HG03469 (cell line): ENCODE results near the gene MDH1B.
A peak's percentile ranks its signal among the peaks of the same experiment; 100 is the strongest.
"Not testable (repeated sequence)": the region's sequence is repeated elsewhere in the genome, so short reads cannot be mapped to it uniquely, and the experiment has no call there.

Experiments used
- ATAC-seq: cut with Tn5 transposase; IDR thresholded peaks from one replicate; pipeline ENCODE4 v1.9.1; 2021; ENCODE audit warnings: mild to moderate bottlenecking, moderate library complexity, moderate number of reproducible peaks; ENCODE audit not compliant: unreplicated experiment

MDH1B gene

DNA sequence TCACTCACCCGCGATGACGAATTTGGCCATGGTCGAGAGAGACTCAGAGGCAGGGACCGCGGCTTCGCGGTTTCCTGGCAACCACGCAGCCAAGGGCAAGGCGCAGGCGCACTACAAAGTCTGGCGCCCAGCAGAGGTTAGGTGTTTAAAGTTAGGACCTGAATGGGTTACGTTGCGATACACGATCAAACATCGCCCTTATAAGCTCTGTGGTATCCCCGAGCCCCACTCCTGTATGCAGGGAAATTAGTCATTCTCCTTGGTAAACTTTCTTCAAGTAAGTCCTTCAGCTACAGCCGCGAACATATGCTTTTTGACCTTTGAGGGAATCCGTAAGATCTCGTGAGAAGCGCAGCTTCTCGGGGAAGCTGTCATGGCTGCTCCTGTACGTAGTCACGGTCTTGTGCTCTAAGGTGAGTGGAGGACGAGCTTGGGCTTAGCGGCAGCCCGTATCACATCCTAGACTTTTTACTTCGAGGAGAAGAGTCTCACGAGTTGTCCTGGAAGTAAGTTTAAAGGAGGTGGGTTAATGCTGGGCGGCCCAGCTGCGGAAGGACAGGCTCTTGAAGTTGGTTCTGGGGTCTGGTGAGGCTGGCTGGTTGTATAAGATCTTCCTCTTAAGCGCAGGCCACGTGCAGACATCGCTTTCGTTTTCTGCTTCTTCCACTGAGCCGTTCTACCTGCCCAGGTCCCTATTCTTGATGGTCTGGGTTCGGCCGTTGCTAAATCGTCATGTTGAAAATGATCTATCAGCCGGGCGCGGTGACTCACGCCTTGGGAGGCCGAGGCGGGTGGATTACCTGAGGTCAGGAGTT, at the start of gene MDH1B, which contains the start of gene FASTKD2:
Gene MDH1B (minus strand): TSS at position 87 of the 815 bp plus-strand sequence. CDS start 57 bp downstream, at position 30.
Gene FASTKD2 (plus strand): TSS at position 365 of the 815 bp plus-strand sequence. CDS start 1,088 bp downstream, outside the sequence.
- peak; percentile 87 for ATAC-seq

DNA sequence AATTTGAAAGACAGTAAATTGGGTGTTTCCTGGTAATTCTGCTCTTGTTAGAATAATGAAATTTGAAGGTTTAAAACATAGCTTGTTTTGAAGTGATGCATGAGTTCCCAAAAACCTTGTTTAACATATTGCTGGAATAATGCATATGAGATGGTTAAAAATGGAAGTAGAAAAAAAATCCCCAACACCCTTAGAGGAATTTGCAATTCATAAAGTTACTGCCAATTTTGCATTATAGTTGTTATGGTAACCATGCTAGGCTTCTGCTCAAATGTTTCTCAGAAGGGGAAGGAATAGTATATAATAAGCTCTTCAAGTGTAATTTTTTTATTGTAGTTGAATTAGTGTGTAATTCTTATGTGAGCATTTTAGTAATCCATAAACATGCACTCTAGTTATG, 49.4 kb upstream of the MDH1B start:
- no peak for ATAC-seq

DNA sequence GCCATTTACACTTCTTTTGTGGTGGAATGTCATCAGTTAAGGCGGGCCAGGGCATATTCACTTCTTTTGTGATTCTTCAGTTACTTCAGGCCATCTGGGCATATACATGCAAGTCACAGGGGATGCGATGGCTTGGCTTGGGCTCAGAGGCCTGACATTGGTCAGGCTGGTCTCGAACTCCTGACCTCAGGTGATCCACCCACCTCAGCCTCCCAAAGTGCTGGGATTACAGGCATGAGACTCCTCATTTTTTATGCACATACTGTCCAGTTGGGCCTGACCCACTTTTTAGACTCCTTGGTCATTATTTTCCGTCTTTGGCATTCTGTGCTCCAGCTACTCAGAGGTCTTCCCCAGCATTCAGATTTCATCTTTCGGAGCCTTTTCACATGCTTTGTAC, 47.3 kb upstream of the MDH1B start:
- ATAC-seq, result not testable (repeated sequence)

DNA sequence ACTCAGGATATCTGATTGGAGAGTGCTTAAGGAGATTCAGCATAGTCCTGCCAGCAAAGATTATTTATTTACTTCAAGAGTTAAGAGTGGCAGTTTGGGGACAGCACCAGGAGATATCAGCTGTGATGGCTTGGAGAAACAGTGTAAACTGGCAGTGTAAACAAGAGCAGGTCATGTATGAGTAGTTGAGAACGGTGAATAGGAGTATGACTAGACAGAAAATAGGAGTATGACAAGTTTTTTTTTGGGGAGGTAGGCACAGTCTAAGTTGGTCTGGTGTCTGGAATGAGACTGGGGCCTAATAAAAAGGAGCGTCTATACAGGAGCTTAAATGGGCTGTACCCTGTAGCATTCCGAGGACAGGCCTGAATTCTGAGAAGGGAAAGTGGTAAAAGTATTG, 42.5 kb upstream of the MDH1B start:
- not testable (repeated sequence) for ATAC-seq

DNA sequence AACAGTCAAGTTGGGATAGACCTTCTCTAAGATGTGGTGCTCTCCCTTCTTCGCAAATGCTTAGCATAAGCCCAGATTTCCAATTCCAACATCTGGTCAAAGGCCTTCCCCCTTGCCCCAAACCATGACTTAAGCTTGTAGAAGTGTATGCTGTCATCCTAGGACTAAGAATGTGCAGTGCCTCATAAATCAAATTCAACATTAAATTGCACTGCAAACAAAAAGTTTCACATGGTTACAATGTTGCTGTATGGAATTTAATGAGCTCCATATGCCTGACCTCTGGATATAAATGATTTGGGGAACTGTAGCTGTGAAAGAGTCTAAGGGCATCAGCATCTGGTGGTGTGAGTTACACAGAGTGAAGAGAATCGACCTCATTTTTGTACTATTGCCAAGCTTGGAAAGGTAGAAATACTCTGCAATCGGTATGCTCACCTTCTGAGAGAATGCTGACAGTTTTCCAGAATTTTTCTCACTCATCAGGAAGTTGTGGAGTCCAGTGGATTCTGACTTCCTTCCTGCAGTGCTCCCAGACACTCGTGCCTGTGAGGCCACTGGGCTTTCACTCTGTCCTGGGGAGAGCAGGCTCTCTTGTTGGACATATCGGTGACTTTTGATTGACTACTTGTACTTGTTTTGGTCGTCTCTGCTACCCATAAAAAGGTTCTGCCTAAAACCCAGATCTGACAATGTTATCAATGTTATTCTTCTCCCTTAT, 40.9 kb upstream of the MDH1B start:
- no peak for ATAC-seq

DNA sequence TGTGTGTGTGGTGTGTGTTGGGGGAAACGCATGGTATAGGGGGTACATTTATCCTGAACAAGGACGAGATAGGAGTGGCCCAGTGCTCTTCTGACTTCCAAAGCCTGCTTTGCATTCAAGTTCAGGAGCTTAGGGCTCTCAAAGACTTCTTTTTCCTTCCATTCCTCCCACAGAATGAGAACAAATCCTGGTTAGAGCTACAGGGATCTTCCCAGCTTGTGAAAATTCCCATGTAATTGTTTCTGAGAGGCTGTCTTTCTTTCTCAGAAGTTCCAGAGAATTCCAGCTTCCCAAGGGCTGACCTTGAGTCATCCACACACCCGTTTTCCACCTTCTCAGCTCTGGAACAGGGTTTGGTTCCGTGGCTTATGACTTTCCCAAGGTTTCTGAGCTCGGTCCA, 39.2 kb upstream of the MDH1B start:
- no peak for ATAC-seq

DNA sequence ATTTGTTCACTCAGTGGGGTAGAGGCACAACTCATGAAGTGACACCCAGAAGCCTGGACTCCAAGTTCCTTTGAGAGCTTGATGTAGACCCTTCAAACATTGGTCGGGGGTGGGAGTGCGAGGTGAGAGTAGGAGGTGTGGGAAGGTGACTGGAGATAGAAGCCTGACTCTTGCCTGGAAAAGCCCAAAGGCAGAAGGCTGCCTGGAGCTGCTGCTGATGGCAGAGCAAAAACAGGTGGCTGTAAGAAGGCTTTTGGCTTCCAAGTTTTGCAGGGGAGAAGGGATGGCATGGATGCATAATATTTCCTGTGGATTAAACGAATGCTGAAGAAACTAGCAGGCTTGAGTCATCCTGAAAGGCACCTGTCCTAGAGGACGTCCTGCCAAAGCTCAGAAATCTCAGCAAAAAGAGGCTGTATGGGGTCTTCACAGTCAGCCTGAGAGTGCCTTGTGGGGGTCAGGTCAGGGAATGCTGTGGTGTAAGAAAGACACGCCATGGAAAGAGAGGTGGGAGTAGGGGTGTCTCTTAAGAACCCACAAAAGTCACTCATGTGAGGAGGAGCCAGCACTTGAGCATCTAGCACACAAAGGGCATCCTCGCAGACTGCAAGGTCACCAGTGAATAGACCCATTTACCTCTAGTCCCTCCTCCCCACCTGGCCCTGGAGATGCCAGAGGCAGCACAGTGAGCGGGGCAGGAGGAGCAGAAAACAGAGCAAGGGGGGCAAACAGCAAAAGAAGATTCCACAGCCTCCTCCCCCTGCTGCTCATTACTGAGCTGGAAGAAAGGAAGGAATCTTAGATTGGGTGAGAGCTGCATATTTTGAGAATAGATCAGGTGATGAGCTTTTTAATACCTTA, 37.8 kb upstream of the MDH1B start:
- ATAC-seq, result no peak

DNA sequence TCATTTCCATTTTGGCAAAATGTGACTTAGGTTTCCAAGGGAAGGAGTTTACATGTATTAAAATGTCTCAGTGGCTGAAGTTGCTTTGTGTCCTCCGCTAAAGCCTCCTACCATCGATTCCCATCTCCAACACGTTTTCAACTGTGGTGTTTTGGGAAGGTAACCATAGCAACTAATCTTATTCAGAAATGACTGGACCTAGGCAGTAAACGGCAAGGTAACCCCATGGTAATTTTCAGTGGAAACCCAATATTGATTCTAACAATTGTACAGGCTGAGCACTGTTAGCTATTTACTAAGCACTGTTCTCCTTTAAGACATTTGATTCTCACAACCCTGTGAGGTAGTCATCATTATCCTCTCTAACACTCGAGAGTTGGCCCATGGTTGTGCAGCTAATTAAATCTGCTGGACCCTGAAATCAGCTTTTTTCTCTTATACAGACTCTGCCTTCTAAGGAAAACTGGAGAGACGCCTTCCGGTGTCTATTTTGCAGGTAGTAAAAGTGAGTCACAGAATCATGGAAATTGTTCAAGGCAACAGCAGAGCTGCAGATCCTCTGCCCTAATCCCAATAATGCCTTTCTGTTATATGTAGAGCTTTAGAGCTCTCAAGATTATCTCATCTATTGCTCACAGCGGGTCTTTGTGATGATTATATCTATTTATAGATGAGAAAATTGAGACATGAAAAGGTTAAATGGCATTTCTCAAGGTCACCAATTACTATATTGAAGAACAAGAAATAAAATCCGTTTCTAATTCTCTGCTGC, 36.5 kb upstream of the MDH1B start:
- ATAC-seq, result no peak

DNA sequence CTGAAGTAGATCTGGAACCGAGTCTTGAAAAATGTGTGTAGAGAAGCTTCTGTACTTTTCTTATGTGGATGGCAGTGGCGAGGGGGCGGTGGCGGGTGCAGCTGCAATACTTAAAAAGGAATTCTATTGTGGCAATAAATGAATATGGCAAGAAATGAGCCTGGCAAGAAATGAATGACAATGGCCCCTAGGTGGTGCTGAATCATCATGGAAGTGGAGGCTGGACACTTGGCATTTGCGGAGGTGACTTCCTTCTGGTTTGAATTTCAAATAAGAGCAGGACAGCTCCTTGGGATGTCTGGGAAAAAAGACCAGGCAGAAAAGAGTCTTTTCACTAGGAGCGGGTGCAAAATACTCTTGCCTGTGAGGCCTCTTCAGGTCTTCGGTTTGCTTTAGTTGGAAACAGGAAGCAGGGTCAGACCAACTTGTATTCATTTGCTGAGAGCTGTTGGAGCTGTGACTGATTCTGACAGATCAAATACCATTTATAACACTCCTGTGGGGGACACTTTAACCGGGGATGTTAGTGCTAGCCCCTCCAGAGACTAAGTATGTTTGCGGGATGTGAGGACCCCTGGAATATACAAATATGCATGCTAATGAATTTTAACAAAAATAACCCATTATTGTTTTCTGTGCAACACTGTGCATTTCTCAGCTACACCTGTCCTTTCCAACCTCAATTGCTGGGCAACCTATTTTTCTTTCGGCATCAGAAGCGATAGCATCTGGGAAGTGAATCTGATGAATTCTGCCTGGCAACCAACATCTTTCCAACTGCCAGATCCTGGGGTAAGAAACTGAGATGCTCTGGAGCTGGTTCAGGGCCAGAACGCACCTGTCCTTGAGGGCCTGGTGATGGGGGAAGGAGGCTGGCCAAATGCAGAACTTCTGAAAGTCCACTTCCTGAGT, 35.6 kb upstream of the MDH1B start:
- no peak for ATAC-seq

DNA sequence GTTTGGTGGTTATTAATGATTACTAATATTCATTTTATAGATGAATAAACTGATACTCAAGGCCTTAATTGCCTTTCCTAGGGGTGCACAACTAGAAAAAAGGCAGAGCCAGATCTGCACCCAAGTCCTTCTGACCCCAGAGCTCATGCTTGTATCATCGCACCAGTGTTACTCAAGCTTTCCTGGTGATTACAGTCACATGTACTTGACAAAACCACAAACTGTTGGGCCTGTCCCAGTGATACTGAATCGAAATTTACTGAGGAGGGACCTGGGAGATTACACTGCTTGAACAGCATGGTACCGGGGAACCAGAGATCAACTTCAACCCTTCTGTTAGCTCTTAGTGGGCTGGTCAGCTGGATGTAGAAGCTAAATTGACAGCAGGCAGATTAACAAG, 34.0 kb upstream of the MDH1B start:
- no peak for ATAC-seq

DNA sequence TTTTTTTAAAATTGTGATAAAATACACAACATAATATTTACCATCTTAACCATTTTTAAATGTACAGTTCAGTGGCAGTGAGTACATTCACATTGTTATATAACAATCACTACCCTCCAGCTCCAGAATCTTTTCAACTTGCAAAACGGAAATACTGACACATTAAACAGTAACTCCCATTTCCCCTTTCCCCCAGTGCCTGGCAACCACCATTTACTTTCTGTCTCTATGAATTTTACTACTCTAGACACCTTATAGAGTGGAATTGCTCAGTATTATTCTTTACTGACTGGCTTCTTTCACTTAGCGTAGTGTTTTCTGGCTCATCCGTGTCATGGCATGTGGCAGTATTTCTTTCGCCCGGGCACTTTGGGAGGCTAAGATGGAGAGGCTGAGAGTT, 32.9 kb upstream of the MDH1B start:
- ATAC-seq, result no peak

DNA sequence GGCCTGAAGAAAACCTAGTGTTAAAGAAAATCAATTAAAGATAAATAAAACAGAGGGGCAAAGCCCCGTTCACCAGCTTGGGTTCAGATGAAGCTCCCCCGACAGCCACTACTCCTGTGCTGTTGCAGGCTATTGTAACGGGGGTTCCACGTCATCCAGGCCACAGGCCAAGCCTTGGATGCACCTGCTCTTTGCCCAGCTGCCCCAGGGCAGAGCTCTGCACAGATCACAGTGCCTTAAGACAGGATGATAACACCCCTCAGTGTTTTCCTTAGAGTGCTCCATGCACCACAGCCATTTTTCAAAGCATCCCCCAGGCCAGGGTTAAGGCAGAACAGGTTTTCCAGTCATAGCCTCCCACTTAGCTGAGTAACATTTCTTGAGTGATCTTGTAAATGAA, 32.2 kb upstream of the MDH1B start:
- no peak for ATAC-seq

DNA sequence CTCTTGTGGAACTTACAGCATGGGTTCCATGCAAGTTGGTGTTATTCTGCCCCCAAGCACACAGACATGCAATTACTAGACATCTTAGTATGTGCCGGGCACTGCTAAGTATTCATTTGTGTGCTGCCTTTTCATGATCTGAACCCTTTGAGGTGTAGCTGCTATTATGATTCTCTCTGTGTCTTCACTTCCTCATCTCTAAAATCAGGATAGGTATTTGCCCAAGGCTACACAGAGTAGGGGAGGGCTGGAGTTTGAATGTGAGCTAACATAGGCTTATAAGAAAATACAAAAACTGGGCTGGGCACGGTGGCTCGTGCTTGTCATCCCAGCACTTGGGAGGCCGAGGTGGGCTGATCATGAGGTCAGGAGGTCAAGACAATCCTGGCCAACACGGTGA, 27.5 kb upstream of the MDH1B start:
- ATAC-seq, result no peak

DNA sequence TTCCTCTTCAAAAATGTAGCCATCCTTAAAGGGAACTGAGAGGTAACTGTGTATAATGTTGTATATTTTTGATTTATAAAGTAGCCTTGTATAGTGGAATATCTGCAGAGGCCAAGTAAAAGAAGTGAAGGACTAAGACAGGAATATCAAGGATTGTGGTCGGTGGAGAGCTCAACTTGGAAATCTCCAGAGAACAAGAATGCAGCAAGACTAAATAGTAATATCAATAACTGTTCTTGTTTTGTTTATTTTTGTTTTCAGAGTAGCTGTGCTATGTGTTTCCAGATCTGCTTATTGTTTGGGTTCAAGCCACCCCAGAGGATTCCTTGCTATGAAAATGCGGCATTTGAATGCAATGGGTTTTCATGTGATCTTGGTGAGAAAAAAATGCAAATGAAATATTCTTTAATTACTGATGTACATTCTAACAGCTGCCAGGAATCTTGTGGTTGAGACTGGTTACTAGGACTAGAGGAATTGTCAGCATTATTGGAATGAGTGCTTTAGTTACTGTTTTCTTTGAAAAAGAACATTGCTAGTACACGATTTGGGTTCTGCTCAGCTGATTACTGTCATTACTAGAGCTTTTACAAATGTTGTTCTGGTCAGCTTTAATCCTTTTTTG, 25.3 kb upstream of the MDH1B start:
- ATAC-seq, result no peak

DNA sequence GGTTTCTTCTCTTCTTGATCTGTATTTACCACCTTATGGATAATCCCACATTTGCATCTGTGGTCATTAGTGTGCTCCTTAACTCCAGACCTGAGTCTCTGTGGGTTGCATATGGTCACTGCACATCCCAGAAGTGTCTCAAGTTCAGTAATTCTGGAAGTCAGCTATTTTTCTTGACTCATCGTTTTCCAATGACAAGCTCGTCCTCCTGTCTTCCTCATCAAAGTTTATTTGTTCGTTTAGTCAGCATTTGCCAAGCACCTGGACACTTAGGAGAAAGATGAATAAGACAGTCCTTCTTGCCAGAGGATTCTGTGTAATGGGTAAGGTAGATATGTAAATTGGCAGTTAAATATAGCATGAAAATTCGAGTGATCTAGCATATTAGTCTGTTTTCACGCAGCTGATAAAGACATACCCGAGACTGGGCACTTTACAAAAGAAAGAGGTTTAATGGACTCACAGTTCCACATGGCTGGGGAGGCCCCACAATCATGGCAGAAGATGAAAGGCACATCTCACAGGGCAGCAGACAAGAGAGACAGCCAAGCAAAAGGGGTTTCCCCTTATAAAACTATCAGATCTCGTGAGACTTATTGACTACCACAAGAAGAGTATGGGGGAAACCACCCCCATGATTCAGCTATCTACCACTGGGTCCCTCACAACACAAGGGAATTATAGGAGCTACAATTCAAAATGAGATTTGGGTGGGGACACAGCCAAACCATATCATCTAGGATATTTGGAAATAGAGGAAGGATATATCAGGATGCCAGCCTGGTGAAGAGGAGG, 19.6 kb upstream of the MDH1B start:
- no peak for ATAC-seq

DNA sequence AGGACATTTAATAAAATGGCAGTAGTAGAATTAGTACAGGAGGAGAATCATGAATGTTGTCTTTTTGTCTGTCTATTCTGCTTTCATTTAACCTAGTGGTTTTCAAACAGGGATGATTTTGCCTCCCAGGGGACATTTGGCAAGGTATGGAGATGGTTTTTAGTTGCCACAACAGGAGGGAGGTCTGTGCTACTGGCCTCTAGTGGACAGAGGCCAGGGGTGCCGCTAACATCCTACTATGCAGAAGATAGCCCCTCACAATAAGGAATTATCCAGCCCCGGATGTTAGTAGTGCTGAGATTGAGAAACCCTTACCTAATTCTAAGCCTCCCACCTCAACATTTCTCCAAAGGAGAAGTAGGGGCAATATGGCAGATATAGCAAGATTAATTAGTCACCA, 18.6 kb upstream of the MDH1B start:
- no peak for ATAC-seq

DNA sequence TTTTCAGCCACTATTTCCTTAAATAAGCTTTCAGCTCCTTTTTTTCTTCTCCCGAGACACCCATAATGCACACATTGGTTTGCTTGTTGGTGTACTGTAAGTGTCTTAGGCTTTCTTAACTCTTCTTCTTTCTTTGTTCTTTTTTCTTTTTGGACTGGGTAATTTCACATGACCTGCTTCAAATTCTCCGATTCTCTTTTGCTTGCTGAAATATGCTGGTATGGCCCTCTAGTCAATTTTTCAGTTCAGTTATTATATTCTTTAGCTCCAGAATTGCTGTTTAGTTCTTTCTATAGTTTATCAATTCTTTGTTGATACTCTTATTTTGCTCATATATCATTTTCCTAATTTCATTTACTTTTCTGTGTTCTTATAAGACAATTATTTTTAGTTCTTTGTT, 15.5 kb upstream of the MDH1B start:
- ATAC-seq, result no peak

DNA sequence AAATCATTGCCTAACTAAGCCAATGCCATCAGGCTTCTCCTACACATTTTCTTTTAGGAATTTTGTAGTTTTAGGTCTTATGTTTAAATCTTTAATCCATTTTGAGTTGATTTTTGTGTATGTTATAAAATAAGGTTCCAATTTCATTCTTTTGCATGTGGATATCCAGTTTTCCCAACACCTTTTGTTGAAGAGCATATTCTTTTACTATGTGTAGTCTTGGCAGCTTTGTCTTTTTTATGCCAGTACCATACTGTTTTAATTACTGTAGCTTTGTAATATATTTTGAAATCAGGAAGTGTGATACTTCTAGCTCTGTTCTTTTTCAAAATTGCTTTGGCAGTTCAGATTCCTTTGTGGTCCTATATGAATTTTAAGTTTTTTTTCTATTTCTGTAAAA, 11.3 kb upstream of the MDH1B start:
- no peak for ATAC-seq
